IPS DF 4.7 (cell line): ENCODE data around the gene ADRA2B.

ENCODE experiments used
- DNase-seq: peaks from one replicate; pipeline ENCODE4 v3.0.0-alpha.2; 2013; ENCODE audit warnings: low spot score; ENCODE audit errors: extremely low read depth

The ADRA2B gene

GRCh38 chr2:96105994-96106715 is 10.2 kb downstream of the ADRA2B start:
- DNase-seq, result no peak

- no peak for DNase-seq
These were observed 11.0 kb downstream of the ADRA2B start for GRCh38 chr2:96105152-96105915.

DNA sequence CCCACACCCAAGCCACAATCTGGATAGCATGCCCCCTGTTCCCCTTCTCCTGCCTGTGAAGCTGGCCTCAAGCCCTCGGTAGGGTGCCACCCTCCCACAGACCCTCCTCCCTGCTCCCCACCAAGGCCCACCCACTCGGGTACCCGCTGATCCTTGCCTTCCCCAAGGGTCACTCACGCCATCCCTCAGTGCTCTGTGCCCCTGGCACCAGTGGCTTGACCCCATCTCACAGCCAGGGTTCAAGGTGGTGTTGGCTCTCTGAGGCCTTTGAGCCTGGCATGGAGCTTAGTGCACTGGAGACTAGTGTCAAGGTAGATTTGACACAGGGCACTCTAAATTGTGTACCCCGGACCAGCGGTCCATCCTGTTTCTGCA is 11.9 kb downstream of the ADRA2B start:
- no peak for DNase-seq

GRCh38 chr2:96103761-96104486 is 12.4 kb downstream of the ADRA2B start:
- no peak for DNase-seq

DNA sequence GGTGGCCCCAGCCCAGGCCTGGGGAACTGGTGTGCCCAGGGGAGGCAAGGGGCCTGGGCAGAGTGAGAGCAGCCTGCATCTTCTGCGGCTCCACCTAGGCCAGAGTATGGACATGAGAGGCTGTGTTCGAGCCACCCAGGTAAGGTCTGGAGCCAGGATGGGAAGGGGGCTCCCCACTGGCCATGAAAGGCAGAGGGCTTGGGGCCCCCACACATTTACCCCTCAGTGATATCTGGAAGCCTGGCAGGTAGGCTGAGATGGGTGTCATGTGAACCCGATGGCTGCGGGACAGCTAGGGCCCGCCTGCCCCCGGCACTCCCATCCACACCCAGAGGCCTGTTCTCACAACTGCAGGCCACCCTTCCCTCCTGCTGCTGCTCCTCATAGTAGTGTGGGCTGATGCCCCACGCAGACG is 13.2 kb downstream of the ADRA2B start:
- no peak for DNase-seq

GRCh38 chr2:96102596-96103186 is 13.7 kb downstream of the ADRA2B start:
- no peak for DNase-seq

GRCh38 chr2:96100893-96101304 is 15.5 kb downstream of the ADRA2B start:
- DNase-seq, result no peak

DNA sequence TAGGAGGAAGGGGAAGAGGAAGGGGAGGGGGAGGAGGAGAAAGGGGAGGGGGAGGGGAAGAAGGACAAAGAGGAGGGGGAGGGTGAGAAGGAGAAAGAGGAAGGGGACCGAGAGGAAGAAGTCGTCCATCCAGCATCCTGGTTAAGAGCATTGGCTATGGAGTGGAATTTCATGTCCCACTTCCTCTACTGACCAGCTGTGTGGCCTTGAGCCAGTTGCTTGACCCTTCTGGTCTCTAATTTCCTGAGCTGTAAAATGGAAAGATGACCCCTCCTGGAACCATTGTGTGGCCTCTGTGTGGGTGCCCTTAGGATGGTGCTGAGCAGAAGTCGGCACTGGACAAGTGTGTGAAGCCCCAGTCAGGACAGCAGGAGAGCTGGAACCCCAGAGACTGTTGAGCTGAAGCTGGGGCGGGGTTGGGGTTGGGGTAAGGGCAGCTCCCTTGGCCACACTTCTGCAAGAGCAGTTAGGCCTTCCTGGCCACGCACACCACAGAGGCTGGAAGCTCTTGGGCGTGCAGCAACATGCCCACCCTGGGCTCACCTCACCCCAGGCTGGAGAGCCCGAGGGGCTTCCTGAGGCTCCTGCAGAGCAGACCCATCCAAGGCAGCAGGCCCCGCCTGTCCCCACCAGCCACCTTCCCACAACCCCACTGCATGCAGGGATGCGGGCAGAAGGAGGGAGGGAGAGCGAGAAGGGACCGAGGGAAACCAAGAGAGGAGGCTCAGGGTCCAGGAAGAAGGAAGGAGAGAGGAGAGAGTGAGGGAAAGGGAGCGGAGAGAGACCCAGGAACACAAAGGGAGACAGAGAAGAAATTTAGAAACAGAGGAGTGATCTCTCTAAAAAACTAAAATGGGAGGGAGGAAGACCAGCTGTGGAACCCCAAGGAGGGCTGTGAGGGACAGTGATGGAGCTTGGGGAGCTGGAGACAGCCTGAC is 16.2 kb downstream of the ADRA2B start:
- no peak for DNase-seq

DNA sequence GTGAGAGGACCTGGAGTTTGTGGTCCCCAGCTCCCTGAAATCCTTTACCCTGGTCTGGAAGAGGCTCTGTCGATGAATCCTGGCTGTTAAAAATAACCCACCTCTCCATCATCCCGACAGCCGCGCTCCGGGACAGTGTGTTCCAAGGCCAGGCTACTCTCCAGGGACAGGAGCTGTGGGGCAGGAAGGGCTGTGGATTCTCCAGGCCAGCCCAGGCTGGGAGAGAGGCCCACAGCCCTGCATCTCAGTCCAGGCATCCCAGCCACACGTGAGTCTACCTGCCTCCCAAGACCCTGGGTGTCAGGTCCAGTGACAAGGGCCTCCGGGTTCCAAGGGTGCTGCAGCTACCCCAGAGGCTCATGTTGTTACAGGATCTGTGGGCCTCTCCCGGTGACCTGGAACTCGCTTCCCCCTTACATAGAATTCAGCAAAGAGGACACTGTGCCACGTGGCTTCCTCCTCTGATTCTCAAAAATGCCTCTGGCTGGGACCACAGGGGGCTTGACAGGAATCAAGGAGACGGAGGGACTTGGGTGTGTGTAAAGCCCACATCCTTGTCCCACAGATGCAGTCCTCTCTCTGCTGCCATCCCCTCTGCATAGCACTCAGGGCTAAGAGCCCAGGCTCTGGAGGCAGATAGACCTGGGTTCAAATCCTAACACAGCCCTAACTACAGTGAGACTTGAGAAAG is 17.3 kb downstream of the ADRA2B start:
- no peak for DNase-seq

- DNase-seq, result no peak
These were observed 18.2 kb downstream of the ADRA2B start for GRCh38 chr2:96097951-96098823.

DNA sequence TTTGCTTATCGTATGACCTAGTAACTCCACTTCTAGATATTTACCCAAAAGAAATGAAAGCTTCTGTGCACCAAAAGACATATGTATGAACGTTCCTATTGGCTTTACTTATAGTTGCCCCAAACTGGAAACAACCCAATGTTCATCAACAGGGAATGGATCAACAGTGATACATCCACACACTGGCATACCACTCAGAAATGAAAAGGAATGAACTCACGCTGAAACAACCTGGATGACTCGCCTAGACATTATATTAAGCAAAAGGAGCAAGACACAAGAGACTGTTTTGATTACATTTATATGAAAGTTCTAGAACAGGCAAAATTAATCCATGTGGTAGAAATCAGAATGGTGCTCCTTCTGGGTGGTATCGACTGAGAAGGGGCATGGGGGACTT is 18.9 kb downstream of the ADRA2B start:
- DNase-seq, result no peak

- DNase-seq, result no peak
These were observed 21.2 kb downstream of the ADRA2B start for GRCh38 chr2:96095116-96095636.

DNA sequence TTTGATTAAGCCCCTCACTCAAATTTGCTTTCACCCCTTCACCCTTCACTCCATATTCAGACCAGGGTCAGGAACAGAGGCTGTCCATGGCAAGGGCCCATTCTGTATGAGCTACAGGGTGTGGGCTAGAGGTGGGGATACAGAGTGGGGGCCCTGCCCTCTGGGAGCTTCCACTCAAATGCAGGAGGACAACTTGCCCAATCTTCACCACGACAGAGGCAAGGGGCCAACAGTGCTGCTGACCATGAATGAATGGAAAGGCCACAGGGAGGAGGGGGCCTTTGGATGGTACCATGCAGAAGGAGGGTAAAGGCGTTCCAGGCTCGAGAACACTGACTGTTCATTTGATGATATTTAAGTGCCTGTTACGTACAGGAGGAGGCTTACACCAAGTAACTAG is 22.8 kb downstream of the ADRA2B start:
- no peak for DNase-seq

DNA sequence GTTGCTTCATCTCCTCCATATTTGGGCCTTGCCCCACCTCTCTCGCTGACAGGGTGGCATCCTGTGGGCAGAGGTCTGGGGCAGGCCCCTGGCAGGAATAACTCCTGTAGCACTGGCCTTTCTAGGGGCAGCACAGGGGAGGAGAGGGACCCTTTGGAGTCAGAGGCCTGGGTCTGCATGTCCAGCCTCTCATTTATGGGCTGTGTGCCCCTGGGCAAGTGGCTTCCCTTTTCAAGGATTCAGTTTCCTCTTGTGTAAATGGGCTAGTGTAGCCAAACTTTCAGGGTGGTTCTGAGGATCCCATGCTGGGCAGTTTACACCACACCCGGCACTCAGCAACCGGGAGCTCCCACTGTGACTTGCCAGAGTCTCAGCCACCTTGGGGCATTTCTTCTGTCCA is 23.4 kb downstream of the ADRA2B start:
- no peak for DNase-seq

- no peak for DNase-seq
These were observed 23.8 kb downstream of the ADRA2B start for GRCh38 chr2:96092573-96092877.

DNA sequence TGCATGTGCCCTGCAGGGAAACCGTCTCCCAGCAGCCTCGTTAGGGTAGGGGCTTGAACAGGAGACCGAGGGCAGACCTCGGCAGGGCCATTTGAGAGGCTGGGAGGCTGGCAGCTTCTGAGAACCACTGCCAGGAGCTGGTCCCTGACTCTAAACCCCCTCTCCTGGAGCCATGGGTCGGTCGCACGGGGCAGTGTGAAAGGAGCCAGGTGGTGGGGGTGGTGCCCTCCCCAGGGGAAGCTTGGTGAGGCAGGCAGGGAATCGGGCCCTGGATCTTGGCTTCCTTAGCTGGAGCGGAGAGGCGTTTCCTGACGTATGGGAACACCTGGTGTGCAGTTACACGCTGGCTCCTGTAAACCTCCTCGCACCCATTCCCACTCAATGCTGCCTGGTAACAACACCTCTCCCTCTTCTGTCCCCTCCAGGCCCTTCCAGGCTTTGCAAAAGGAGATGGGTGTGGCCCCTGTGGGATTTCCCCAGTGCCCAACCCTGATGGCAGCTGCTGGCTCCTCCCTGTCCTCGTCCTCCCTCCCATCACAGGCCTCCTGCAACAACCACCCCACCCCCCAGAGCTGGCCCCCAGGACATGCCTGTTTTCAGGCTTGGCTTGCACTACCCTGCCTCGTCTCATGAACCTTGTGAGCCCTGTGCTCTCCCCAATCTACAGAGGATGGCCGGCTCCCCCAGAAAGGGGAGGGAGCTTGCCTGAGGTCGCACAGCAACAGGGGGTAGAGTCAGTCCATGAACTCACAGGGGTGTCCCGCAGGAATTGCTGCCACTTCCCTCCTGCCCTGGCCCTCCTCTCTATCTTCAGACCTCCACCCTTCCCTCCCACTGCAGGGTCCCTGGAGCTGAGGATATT is 24.4 kb downstream of the ADRA2B start:
- DNase-seq, result no peak

- no peak for DNase-seq
These were observed 25.1 kb downstream of the ADRA2B start for GRCh38 chr2:96091141-96091710.
